ENCODE results near the gene CEP72.
"Not testable (repeated sequence)": the region's sequence is repeated elsewhere in the genome, so short reads cannot be mapped to it uniquely, and the experiment has no call there.

CEP72 gene

GRCh38 chr5:670396-671270, 58.5 kb downstream of the CEP72 start:
- DNase-seq: no peak

GRCh38 chr5:671459-672328, 59.6 kb downstream of the CEP72 start:
- no peak for TF ChIP-seq POLR2A (IDR thresholded peaks at IDR 0.05; ENCODE audit: low read length)
- no peak for TF ChIP-seq GATA1 (IDR thresholded peaks at IDR 0.05; ENCODE audit: low read depth, low read length)
- peak; percentile 57 to 65 for DNase-seq

More at GRCh38 chr5:670396-671270, 58.5 kb downstream of the CEP72 start:
- TF ChIP-seq POLR2A (IDR thresholded peaks at IDR 0.05; ENCODE audit: low read length) (no peak), GATA1 (IDR thresholded peaks at IDR 0.05; ENCODE audit: low read depth, low read length) (no peak)

DNA sequence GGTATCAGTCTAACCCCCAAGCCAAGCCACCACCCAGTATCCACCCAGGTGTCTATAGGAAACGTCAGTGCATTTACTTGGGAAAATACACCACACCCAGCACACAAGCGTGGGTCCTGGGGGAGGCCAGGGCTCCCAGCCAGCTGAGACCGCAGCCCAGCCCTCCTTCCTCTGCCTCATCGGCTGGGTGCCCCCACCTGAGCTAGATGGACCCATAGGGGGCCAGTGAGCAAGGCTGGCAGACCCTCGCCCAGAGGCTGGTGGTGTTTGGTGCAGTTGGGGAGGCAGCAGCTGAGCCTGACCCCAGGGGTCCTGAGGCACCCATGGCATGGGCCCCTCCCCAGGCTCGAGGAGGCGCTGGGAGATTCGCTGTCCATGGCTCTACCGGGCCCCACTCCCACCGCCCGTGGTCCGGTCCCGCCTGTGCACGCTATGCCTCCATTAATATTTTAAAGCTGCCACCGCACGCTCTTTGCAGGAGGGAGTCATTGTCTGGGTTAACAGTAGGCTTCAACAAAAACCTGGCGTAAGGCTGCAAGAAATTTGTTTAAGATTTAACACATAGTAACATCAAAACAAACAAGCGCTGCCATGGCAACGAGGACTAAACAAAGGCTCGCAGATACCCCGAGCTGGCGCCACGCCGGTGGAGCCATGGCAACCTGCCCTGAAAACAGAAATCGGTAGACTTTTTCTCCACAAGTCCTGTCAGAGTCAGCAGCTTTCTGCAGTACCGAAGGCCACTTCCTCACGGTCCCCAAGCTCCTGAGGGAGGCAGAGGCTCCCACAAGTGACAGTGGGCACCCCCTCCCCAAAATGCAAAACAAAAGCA, 60.4 kb downstream of the CEP72 start:
- no peak for TF ChIP-seq GATA1 (IDR thresholded peaks at IDR 0.05; ENCODE audit: low read depth, low read length)
- no peak for TF ChIP-seq POLR2A (IDR thresholded peaks at IDR 0.05; ENCODE audit: low read length)
- DNase-seq: peak; percentile 50 to 71

- no peak for DNase-seq
- no peak for TF ChIP-seq GATA1 (IDR thresholded peaks at IDR 0.05; ENCODE audit: low read depth, low read length)
- no peak for TF ChIP-seq POLR2A (IDR thresholded peaks at IDR 0.05; ENCODE audit: low read length)
Measured at GRCh38 chr5:673161-673830, 61.2 kb downstream of the CEP72 start.

- TF ChIP-seq GATA1 (IDR thresholded peaks at IDR 0.05; ENCODE audit: low read depth, low read length) (no peak), POLR2A (IDR thresholded peaks at IDR 0.05; ENCODE audit: low read length) (no peak)
- DNase-seq: no peak
Measured at GRCh38 chr5:673831-674629, 61.9 kb downstream of the CEP72 start.

- no peak for TF ChIP-seq GATA1 (IDR thresholded peaks at IDR 0.05; ENCODE audit: low read depth, low read length)
- TF ChIP-seq POLR2A (IDR thresholded peaks at IDR 0.05; ENCODE audit: low read length): no peak
- DNase-seq: no peak
Measured at GRCh38 chr5:674630-675011, 62.5 kb downstream of the CEP72 start.

DNA sequence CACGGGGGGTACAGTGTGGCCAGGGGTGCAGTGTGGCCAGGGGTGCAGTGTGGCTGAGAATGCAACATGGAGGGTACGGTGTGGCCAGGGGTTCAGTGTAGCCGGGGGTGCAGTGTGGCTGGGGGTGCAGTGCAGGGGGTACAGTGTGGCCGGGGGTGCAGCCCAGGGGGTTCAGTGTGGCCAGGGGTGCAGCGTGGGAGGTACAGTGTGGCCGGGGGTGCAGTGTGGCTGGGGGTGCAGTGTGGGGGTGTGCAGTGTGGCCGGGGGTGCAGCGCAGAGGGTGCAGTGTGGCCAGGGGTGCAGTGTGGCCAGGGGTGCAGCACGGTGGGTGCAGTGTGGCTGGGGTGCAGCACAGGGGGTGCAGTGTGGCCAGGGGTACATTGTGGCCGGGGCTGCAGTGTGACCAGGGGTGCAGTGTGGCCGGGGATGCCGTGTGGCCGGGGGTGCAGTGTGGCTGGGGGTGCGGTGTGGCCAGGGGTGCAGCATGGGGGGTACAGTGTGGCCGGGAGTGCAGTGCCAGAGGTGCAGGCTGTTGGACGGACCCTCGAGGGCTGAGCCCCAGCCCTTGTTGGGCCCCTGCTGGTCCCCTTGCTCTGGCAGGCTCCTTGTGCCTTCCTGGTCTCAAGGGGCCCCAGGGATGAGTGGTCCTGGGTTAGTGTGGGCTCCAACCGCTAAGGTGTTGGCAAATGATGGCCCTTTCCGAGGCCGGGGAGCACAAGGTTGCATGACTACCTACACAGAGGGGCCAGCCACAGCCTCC, 63.2 kb downstream of the CEP72 start:
- no peak for DNase-seq
- TF ChIP-seq GATA1 (IDR thresholded peaks at IDR 0.05; ENCODE audit: low read depth, low read length) (no peak), POLR2A (IDR thresholded peaks at IDR 0.05; ENCODE audit: low read length) (peak; percentile 11)

DNA sequence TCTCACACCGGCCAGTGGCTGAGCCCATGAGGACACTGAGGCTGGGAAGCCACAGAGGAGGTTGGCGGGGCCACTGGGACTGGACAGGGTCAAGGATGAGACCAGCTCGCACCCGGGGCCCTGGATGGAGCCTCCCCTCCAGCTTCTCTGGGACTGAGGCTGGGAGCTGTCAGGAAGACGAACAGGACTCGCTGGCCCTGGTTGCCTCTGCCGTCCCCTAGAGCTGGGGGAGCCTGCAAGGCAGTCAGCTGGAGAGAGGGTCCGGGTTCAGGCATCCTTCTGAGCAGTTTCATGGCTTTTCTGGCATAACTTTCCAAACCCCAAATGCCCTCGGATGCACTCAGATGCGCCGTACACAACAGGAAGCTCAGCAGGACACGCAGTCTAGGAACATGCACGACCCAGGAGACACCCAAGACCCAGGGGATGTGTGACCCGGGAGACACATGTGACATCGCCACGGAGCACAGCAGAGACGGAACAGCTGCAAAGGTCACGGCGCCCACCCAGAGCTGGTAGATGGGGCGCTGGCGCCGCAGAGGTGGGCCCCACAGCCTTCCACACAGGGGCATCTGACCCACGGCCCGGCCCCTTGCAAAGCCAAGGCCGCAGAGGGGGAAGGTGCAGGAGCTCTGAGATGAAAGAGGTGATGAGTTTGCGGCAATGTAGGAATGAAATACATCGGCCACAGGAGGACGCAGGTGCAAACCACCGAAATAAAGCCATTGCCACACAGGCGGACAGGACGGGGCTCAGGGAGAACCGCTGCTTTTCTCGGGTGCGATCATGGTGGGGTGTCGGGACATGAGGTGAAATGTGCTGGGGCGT, 63.9 kb downstream of the CEP72 start:
- TF ChIP-seq GATA1 (IDR thresholded peaks at IDR 0.05; ENCODE audit: low read depth, low read length) (no peak), POLR2A (IDR thresholded peaks at IDR 0.05; ENCODE audit: low read length) (no peak)
- DNase-seq: no peak

GRCh38 chr5:676699-677076, 64.5 kb downstream of the CEP72 start:
- no peak for DNase-seq
- TF ChIP-seq GATA1 (IDR thresholded peaks at IDR 0.05; ENCODE audit: low read depth, low read length): no peak
- no peak for TF ChIP-seq POLR2A (IDR thresholded peaks at IDR 0.05; ENCODE audit: low read length)

DNA sequence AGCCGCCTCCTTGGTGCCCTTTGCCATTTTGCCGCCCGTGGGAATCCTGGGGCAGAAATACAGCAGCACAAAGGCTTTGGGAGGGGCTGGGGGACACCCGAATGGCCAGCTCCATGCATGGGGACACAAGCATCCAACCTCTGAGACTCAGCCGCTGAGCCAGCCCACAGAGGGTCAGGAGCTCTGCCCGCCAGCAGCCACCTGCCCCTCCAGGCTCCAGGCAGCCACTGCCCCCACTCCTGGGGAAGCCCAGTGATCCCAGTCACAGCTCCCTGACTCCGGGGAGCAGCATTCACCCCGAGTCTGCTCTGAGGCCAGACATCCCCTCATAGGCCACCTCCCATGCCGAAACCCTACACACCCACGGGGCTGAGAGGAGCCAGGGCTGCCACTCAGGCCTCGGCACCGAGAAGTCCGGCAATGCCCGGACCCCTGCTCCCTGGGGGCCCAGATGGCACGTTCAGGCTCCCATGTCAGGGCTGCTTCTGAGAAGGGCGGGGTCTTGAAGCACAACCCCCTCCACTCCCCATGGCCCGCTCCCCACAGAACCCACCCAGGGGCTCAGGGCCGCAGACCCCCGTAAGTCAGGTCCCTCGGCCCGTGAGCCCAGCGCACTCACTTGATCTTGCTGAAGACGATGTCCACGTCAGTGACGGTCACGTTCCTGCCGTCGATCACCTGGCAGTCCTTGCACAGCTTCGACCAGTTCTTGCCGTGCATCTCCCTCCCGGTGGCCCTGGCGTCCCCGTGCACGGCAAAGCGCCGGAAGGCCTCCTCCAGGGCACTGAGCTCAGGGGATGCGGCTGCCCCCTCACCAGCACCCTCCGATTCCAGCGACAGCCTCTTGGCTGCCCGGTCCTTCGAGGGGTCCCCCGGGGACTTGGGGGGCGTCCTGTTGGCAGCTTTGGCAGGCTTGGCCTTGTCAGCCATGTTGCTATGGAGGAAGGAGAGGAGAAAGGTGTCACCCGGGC, 65.3 kb downstream of the CEP72 start:
- TF ChIP-seq POLR2A (IDR thresholded peaks at IDR 0.05; ENCODE audit: low read length) (no peak), GATA1 (IDR thresholded peaks at IDR 0.05; ENCODE audit: low read depth, low read length) (no peak)
- no peak for DNase-seq

DNA sequence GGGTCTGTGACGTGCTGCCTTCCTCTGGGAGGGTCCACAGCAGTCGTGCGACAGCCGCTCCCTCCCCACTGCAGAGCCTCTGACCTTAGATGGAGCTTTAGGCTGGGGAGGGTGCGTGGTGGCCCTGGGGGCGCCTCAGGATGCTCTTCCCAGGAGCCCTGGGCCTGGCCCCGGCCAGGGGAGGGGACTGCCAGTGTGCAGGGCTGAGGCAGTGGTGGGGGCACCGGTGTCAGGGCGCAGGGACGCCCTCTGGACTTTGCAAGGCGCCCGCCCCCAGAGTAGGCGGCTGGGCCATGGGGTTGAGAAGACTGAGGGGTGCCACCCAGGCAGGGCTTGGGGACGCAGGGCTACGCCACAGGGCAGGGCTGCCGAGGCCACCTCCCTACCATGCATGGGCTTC, 66.4 kb downstream of the CEP72 start:
- not testable (repeated sequence) for DNase-seq

- not testable (repeated sequence) for DNase-seq
Measured at GRCh38 chr5:679166-679895, 67.2 kb downstream of the CEP72 start.

- not testable (repeated sequence) for DNase-seq
Measured at GRCh38 chr5:680118-680795, 68.1 kb downstream of the CEP72 start.

DNA sequence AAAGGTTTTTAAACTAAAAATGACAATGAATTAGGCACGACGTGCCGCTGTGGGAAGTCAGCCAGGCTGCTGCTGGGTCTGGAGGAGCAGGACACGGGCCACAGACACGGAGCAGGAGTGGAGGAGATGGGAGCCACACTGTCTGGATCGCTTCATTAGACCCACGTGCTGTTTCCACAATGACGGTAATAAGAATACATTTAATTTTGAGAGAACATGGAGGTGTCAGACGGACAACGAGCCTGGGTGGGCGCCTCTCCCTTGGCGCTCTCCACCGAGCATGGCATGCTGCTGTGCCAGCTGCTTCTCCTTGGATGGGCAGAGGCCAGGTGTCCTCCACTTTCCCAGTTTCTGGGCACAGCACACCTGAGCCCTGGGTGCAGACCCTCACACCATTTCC, 68.7 kb downstream of the CEP72 start:
- not testable (repeated sequence) for DNase-seq
